OCI-M2 (cell line): ENCODE results near the gene SH3GL1.

Experiments used
- DNase-seq: peaks from one replicate; lab custom pipeline; 2025; ENCODE audit not compliant: unreplicated experiment; lab: John Stamatoyannopoulos, UW

The SH3GL1 gene

DNA sequence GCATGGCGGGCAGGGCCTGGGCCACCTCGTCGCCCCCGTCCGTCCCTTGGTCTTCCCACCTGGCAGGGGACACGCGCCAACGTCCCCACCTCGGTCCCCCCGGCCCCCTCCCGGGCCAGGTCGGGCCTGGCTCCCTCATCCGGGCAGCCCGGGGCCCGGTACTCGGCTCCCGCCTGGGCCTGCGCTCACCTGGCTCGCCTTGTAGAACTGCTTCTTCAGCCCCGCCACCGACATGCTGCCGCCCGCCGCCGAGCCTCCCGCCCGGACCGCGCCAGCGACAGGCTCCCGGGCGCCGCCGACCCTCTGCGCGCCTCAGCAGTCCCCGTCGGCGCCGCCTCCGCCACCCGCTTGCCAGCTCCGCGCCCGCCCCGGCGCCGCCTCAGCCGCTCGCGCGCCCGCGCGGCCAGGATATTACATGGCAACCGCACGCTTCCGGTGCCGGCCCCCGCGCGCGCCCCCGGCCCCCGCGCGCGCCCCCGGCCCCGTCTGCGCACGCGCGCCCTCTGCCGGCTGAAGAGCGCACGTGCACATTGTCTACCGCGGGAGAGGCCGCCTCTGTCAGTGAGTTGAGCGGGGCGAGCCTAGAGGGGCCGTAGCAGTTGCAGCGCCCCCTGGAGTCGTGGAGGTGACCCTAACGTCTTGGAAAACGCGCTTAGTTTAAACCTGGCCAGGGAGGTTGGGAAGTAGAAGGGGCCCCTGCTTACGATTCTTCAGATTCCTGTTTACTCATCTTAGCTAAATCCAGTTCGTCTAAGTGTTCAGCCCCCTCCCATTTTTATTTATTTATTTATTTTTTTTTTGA lies at the start of gene SH3GL1:
Gene SH3GL1, minus strand, starts transcription at position 413 of the 802 bp plus-strand sequence. Its CDS starts 179 bp downstream, at position 234.
- peak; percentile 47 for DNase-seq

GRCh38 chr19:4449639-4450028 lies 49.3 kb upstream of the SH3GL1 start:
- DNase-seq: no peak

GRCh38 chr19:4449022-4449638 lies 48.8 kb upstream of the SH3GL1 start:
- DNase-seq: no peak

- DNase-seq: no peak
These were observed 48.0 kb upstream of the SH3GL1 start for GRCh38 chr19:4448147-4448985.

GRCh38 chr19:4447327-4448146 lies 47.2 kb upstream of the SH3GL1 start:
- DNase-seq: no peak

DNA sequence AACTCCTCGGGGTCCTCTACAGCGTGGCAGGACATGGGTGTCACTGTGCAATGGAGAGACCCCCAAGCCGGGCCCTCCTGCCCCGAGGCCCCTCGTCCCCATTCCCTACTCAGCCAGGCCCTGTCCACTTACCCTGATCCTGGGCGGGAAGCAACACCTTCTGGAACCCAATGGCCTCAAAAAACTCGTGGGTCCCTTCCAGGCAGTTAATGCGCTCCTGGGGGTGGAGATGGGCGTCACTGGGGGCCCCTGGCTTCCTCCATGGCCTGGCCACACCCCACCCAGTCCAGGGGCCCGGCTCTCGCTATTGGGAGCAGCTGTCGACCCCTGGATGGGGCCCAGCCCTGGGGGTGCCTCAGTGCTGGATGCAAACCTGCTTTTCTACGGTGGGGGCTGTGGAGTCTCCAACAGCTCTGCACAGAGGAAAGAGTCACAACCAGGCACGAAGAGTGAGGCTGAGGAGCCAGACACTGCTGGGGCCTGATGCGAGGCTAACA lies 46.4 kb upstream of the SH3GL1 start:
- DNase-seq: no peak

DNA sequence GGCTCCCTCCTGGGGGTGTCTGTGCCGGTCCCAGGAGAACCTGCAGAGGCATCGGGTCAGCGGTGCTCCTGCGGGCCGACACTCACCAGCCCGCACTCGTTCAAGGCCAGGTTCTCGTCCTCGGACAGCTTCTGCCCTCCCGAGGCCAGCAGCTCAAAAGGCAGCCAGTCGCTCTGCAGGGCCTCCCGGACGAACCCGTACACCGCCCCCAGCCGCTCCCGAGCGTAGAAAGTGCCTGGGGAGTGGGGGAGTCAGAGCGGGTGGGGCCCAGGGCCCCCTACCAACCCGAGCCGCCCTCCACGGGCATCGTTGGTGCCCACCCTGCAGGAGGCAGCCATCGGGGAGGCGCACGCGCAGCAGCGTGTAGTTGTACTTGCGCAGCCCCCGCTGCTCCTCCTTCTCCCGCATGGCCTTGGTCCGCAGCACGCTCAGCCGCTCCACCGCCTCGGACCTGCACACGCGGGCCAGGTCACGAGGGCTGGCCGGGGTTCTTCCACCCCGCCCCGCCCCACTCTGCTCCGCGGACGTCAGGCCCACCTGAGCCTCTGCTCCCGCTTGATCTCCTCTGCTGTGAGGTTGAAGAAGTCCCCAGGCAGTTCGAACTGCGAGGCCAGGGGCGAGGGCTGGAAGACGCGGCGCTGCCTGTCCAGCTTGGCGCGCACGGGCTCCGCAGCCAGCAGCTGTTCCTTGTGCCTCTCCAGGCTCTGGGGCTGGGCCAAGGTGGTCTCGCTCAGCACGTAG lies 45.8 kb upstream of the SH3GL1 start:
- no peak for DNase-seq

DNA sequence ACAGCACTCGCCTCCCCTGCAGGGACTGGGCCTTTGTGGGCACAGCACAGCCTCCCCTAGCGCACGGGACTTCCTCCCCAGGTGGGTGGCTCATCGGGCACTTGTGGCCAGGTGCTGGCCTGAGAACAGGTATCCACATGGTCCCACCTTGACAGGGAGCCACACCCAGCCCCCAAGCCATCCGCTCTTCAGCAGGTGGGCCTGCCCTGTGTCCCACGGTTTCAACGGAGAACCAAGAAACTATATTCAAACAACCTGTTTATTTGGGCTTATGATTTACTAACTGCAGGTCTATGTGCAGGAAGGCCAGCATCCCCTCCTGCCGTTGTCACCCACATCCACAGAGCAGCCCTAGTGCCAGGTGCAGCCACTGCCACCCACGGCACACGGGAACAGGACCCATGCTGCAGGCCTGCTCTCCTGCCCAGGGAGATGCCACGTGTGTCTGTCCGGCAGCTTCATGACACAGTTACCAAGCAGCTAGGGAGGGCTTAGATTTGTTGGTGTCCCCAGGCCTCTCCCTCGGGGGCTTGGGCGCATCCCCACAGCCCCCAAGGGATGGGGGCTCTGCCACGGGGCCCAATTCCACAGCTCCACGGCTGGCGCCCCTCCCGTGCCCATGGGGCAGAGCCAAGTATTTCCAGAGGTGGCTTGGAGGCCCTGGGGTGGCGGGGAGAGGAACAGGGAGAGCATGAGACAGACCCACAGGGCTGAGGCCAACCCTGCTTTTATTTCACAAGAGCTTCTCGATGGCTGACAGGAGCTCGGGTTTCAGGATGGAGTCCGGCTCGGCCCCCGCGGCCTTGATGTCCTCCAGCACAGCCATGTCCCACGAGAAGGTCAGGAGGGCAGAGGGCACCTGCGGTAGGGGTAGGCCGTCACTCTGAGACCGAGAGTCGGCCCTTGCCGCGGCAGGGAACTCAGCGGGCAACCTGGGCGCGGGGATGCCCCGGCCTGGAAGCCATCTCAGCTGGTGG lies 44.7 kb upstream of the SH3GL1 start:
- DNase-seq: no peak

GRCh38 chr19:4443966-4444764 lies 43.8 kb upstream of the SH3GL1 start:
- DNase-seq: no peak

GRCh38 chr19:4443188-4443587 lies 42.8 kb upstream of the SH3GL1 start:
- DNase-seq: no peak

- DNase-seq: no peak
These were observed 42.4 kb upstream of the SH3GL1 start for GRCh38 chr19:4442819-4443146.

GRCh38 chr19:4441994-4442818 lies 41.9 kb upstream of the SH3GL1 start:
- no peak for DNase-seq

DNA sequence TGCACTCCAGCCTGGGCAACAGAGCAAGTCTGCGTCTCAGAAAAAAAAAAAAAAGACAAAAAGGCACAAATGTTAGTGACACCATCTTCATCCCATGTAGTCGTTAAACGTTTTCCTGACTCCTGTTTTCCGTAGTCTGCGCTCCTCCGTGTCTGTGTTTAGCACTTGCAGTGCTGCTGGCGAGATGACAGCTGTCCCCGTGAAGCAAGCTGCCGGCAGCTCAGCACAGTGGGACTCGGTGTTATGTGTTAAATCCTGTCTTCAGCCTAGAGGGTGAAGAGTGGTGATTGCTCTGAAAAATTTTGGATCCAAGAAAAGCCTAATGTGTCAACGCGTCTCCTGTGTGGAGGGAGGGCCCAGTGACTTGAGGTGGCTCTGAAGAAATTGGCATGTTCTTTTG lies 38.9 kb upstream of the SH3GL1 start:
- DNase-seq: no peak

GRCh38 chr19:4437103-4437502 lies 36.8 kb upstream of the SH3GL1 start:
- DNase-seq: no peak

- DNase-seq: no peak
These were observed 35.9 kb upstream of the SH3GL1 start for GRCh38 chr19:4436231-4436630.

- DNase-seq: no peak
These were observed 34.0 kb upstream of the SH3GL1 start for GRCh38 chr19:4434391-4434790.

DNA sequence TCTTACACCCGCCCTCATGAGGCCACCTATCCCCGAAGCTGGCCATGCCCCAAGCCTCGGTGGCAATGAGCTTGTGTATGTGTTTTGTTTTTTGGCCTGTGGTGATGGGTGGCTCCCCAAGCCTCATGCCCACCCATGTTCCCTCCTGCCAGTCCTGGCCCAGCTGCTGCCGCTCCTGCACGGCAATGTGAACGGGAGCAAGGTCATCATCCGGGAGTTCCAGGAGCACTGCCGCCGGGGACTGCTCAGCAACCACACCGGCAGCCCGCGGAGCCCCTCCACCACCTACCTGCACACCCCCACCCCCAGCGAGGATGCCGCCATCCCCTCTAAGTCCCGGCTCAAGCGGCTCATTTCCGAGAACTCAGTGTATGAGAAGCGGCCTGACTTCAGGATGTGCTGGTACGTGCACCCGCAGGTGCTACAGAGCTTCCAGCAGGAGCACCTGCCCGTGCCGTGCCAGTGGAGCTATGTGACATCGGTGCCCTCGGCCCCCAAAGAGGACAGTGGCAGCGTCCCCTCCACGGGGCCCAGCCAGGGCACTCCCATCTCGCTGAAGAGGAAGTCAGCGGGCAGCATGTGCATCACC lies 32.7 kb upstream of the SH3GL1 start:
- DNase-seq: no peak
